LHCN-M2 (cell line): Measurements from ENCODE around the gene SNX19. TPM values are rescaled to one million over a fixed set of nuclear protein-coding genes. Genes with fewer than 3 reads are reported as not detected.
"Not testable (repeated sequence)": the region's sequence is repeated elsewhere in the genome, so short reads cannot be mapped to it uniquely, and the experiment has no call there.

Experiments
- DNase-seq: peaks from one replicate; pipeline ENCODE4 v3.0.0-alpha.2; 2012; ENCODE audit warnings: low read depth
- total RNA-seq: library from RNA; depleted of rRNA; stranded (reverse); fragments of >200 nt; gene quantifications from 2 replicates; pipeline ENCODE4 v1.2.3, GENCODE V29; 2014

The SNX19 gene
- total RNA-seq, 1 experiment from 2014 or later = 126 TPM

- peak; percentile 34 for DNase-seq
These were observed 41.9 kb downstream of the SNX19 start for GRCh38 chr11:130874396-130874795.

GRCh38 chr11:130873761-130874160, 42.5 kb downstream of the SNX19 start:
- peak; percentile 80 for DNase-seq

DNA sequence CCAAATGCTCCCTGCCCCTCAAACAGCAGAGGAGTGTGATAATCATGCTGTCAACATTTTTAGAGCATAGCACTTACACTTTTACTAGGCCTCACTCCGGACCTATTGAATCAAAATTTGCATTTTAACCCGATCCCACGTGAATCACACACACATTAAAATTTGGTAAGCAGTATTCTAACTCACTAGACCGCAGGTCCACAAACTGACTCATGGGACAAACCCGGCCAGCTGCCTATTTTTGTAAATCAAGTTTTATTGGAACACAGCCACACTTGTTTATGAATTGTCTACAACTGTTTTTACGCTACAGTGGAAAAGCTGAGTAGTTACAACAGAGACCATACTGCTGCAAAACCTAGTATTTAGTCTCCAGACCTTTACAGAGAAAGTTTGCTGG, 43.3 kb downstream of the SNX19 start:
- peak; percentile 96 for DNase-seq

DNA sequence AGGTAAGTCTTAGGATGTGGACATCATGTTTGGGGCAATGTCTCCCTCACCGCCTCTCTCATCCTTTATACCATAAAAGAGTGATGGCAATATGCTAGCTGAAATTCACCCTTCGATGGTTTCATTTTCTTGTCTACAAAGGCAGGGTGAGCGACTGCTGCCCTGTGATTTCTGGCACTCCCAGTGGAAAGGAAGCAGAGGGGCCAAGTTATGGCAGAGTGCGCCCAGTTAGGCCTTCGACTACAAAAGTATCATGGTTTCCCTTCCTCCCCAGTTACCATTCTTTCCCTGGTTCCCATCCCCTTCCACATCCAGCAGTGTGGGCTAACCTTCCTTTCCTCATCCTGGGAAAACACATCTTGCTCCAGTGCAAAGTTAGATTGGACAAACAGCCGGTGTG, 43.8 kb downstream of the SNX19 start:
- DNase-seq = no peak

GRCh38 chr11:130872102-130872501, 44.2 kb downstream of the SNX19 start:
- DNase-seq = no peak

- peak; percentile 5 for DNase-seq
These were observed 44.7 kb downstream of the SNX19 start for GRCh38 chr11:130871616-130872015.

GRCh38 chr11:130868721-130869390, 47.4 kb downstream of the SNX19 start:
- no peak for DNase-seq

- DNase-seq = no peak
These were observed 48.1 kb downstream of the SNX19 start for GRCh38 chr11:130868086-130868710.

DNA sequence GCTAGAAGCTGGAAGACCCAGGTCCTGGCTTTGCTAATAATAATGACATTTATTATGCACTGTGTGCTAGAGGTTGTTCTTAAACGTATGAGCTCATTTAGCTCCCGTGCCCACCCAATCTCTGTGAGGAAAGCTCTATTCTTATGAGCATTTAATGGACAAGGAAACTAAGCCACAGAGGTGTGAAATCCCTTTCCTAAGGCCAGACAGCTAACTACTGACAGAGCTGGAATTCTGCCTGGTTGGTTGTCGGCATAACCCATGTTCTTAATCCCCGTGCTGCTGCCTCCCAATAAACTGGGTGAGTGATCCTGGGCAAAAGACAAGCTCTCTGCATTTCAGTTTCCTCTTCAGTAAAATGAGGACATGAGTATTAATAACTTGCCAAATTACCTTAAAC, 49.4 kb downstream of the SNX19 start:
- no peak for DNase-seq

- no peak for DNase-seq
These were observed 50.5 kb downstream of the SNX19 start for GRCh38 chr11:130865774-130866114.

DNA sequence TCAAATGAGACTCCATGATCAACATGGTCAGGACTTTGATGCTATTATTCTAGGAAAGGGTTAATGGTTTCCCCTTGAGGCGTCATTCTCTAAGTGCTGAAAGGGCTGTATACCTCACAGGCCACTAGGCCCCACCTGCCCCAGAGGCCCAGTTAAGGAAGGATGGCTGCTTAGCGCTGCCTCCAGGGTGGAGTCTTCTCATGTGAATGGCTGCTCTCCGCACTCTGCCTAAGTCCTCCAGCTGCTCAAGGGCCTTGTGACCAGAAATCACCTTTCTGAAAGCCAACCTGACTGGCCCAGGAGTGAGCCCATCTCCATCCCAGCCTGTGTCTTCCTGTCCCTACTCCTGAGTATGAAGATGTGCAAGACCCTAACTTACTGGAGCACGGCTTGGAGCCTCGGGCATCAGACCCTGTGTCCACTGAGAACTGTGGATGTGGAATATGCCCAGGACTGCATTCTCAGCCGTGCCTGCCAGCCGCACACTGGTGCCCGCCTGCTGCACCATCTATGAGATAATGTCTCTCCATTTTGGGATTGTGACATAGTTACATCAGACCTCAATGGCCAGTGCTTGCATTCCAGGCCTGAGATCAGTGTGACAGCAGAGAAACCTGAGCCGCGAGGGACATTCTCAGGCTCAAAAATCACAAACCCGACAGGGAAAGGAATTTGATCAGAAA, 51.0 kb downstream of the SNX19 start:
- peak; percentile 33 for DNase-seq

DNA sequence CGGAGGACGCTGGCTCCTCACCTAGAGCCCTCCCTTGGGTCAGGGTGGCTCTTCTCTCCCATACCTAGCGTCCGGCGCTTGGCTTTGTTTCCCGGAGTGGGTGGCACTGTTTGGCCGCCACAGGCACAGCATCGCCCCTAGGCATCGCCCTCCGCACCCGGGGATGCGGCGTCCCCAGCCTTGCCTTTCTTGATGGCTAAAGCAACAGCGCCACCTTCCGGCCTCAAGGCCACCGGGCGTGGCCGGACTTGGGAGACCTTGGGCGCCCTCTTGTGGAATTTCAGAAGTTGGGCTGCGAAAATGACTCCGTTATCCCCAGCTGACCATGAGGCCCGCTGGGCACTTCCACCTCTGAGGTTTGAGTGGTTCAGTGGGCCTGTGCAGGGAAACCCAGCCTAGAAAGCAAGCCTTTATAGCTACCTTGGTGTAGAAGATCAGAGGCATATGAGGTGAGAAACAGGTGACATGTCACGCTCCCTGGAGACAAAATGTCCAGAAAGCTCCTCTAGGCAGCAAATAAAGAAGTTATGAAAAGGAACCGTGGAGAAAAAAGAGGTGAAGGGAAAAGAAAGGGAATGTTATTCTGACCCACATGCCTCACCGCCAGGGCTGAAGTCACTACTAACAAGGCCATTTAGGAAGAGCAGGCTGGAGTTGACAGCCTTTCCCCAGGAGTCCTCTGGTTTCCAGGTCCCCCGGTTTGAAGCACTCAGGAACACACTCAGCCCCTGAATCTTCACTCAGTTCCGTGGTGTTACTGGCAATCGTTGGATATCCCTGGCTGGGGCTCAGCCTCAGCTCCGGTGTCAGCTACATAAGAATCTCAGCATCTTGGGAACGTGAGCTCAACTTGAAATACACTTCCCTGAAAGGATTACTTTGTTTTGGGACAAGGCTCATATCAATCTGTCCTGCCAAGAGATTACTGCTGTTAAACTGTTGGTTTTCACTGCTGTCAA, 54.1 kb downstream of the SNX19 start:
- DNase-seq = peak; percentile 82

- no peak for DNase-seq
These were observed 55.0 kb downstream of the SNX19 start for GRCh38 chr11:130861283-130861682.

GRCh38 chr11:130859886-130860285, 56.4 kb downstream of the SNX19 start:
- no peak for DNase-seq

DNA sequence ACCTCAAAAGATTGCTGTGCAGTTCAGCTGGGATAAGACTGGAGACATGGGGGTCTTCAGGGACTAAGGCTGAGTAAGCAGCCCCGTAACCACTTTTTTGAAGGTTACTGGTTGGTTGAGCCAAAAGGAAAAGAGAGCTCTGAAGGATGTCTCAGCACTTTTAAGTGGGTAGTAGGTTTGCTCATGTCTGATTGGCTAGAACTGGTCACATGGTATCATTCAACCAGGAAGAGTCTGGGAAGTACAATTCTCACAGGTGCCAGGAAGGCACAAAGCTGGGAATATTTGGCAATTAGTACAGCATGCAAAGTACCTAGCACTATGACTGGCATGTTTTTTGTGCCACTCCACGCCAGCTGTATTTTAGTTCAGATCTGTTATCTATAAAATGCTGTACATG, 58.1 kb downstream of the SNX19 start:
- peak; percentile 21 for DNase-seq

GRCh38 chr11:130855707-130856106, 60.6 kb downstream of the SNX19 start:
- DNase-seq = not testable (repeated sequence)

GRCh38 chr11:130854483-130854882, 61.8 kb downstream of the SNX19 start:
- DNase-seq = no peak

DNA sequence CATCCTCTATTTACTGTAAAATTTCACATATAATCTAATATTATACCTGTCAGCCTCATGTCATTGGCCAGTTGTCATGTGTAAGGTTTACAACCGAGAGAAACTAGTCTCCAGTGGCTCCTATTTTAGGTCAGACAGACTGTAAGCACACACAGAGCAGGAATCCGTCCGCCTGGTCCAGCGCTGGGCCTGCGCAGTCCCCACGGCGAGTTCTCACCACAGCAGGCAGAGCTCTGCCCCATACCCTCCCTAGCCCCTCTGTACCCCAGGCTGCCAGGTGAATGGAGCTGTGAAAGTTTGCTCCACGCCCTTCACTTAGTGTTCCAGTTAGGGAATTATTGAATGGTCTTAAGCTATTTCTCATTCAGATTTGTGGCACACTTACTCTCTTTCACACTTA, 63.7 kb downstream of the SNX19 start:
- DNase-seq = no peak

GRCh38 chr11:130850185-130850944, 65.9 kb downstream of the SNX19 start:
- no peak for DNase-seq

- peak; percentile 84 for DNase-seq
These were observed 67.1 kb downstream of the SNX19 start for GRCh38 chr11:130849215-130849568.
